ENCODE data around the gene PPM1H.
"Not testable (repeated sequence)": the region's sequence is repeated elsewhere in the genome, so short reads cannot be mapped to it uniquely, and the experiment has no call there.

PPM1H gene, protein sequence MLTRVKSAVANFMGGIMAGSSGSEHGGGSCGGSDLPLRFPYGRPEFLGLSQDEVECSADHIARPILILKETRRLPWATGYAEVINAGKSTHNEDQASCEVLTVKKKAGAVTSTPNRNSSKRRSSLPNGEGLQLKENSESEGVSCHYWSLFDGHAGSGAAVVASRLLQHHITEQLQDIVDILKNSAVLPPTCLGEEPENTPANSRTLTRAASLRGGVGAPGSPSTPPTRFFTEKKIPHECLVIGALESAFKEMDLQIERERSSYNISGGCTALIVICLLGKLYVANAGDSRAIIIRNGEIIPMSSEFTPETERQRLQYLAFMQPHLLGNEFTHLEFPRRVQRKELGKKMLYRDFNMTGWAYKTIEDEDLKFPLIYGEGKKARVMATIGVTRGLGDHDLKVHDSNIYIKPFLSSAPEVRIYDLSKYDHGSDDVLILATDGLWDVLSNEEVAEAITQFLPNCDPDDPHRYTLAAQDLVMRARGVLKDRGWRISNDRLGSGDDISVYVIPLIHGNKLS

DNA sequence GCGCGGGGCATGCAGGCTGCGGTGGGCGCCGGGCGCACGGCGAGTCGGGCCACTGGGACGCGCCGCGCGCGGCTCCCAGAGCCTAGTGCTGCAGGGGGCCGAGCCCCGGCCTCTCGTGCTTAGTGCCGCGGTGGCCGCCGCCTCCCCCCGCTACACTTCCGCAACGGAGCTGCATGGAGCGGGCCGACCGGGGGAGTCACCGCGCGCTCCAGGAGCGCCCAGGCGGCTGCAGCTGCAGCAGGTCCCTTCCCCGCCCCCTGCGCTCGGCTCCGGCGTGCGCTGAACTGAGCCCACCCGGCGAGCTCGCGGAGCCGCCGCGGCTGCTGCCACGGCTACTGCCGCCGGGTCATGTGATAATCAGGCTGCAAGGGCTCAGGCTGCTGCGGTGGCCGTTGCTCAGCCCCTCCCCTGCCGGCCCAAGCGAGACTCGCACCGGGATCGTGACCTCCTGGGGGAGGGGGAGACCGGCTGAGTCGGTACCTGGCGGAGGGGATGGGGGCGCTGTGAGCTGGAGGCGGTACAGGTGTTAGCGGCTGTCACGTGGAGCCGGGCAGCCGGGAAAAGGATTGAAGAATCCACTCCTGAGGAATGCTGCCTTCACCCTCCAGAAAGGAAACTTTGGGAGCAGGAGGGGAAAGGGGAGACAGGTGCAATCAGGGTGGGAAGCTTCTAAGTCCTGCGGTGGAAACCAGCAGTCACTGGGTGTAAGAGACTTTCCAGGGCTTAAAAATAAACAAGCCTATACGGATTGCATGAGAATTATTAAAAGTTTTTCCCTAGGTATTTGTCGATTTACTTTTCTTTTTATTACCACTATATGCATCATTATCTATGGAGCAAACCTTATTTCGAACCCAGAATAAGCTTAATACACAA is at the start of gene PPM1H:
TSS of gene PPM1H (minus strand) at position 352 of the 876 bp plus-strand sequence. CDS start 414 bp downstream, outside the sequence.
- no peak for DNase-seq (ENCODE audit: low read depth)

DNA sequence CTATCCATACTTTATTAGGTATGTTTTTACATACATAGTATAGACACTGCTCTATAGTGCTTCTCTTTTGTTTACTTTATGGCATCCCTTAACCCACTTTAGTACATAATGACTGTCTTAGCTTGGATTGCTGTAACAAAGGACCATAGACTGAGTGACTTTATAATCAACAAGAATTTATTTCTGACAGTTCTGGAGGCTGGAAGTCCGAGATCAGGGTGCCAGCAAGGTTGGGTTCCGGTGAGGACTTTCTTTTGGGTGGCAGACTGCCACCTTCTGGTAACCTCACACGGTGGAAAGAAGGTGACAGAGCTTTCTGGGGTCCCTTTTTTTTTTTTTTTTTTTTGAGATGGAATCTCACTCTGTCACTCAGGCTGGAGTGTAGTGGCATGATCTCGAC is 48.6 kb upstream of the PPM1H start:
- DNase-seq (ENCODE audit: low read depth), result no peak

DNA sequence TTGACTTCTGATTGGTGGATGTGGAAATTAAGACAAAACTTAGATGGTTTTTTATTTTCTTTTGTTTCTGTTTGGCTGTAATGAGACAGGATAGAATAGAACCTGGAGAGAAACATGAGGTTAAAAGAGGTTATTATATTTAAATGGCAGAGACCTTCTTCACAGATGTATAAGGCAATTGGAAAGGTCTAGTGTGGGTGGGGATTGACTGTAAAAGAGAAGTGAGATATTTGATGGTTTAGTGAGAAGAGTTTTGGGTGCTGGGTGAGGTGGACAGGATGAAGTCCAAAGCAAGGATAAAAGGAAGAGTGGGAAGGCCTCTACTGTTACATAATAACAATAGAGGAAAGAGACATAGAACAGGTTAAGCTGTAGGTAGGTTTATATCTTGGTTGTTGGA is 43.8 kb upstream of the PPM1H start:
- no peak for DNase-seq (ENCODE audit: low read depth)

DNA sequence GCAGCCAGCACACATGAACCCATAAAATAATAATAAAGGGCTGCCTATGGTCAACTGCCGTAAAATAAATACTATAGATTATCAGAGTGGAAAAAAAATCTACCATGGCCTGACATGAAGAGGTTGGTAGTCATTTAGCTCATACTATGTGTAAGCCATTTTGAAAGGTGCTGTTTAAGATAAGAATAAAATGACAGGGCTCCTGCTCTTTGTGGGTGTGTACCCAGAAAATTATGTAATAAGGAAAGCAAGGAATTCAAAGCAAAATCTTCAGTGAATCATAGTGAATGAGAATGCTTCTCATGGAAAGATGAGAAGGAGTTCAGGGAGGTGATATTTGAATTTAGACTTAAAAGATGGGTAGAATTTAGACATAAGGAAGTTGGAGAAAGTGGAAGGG is 42.9 kb upstream of the PPM1H start:
- DNase-seq (ENCODE audit: low read depth), result no peak

DNA sequence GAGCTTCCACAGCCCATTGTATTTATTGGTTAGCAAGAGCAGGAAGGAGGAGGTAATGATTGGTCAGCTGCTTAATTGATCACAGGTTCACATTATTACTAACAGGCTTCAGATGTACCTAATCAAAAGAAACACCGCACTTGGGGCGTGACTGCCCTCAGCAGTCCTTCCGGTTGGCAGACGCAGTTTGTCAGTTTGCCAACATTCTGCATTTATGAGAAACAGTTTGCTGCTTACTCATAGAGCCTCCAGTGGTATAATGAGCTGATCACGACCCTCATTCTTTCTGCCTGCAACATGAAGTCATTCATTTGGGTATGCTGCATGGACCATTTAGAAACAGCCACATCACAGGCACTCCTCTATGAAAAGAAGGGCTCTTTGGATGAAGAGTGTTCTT is 42.5 kb upstream of the PPM1H start:
- no peak for DNase-seq (ENCODE audit: low read depth)

DNA sequence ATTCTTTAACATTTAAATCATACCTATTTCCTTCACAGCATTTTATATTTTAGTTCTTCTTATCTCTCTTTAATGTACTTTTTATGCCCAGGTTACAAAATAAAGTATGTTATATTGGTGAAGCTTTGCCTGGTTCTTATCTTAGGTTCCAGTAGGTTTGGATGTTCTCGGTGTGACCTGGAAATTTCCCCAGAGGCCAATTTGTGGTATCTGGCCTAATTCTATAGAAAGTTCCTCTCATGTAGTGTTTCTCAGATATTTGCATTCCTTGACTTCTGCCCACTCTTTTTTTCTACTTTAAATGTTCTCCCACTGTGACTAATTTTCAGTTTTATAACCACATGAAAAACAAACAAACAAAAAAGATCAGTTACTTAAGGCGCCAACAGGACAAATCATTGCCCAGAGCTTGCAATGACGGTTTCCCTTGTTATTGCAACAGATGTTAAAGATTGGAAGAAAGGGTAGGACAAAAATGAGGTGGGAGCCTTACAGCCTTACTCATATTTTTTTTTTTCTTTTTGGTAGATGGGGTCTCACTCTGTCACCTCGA is 41.2 kb upstream of the PPM1H start:
- DNase-seq (ENCODE audit: low read depth), result no peak

DNA sequence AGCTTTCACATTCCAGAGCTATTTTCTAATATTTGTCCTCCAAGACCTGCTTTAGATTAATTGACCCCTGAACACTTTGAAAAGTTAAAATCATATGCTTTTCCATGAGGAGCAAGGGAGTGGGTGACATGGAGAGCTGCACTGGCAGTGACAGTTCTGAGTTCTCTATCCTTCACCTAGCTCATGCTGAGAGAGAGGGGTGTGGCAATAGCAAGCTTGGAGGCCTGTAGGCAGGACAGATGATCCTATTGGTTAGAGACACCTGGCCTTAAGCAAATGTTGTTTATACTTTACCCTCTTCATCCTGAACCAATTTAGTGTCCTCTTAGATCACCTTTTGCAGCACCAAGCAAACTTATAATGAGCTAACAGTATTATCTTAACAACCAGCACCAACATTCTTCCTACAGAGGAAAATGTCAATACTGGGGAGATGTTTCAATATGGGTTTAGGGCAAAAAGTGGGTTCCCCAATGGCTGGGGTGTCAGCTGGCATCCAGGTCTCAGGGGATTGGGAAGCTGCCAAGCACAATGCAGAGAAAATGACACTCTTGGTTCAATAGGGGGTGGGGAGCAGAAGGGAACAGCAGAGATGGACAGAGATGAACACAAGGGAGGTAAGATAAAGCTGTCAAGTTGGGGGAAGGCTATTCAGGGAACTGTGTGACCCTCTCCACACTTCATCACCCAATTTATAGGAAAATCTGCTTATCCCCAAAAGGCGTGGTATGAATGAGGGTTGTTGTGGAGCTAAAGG is 37.0 kb upstream of the PPM1H start:
- no peak for DNase-seq (ENCODE audit: low read depth)

DNA sequence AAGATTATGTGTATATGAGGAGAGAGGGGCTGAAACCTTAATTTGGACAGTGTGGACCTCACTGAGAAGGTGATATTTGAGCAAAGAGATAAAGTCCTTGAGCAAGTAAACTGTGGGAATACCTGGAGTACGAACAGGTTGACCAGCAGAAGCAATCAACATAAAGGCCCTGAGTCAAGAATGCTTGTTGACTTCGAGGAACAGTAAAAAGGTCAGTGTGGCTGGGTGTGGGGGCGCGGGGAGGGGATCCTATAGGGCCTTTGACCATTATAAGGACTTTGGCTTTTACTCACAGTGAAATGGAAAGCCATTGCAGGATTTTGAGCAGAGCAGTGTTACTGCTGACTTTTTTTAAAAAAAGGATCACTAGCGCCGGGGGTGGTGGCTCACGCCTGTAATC is 34.7 kb upstream of the PPM1H start:
- no peak for DNase-seq (ENCODE audit: low read depth)

DNA sequence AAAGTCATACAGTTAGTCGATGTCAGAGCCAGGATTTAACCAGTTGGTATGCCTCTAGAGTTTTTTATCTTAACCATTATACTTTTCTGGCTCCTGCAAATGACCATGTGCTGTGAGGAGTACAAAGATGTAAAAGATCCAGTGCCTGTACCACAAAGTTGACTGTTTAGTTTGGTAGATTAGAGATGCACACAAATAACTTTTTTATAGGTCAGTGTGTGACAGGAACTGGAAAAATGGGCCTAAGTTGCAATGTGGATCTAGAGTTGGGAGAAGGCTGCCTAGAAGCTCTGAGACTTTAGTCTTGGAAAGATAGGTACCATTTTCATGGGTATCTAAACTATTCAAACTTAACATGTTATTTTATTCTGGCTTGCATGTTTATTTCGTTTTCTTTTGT is 32.8 kb upstream of the PPM1H start:
- DNase-seq (ENCODE audit: low read depth), result no peak

DNA sequence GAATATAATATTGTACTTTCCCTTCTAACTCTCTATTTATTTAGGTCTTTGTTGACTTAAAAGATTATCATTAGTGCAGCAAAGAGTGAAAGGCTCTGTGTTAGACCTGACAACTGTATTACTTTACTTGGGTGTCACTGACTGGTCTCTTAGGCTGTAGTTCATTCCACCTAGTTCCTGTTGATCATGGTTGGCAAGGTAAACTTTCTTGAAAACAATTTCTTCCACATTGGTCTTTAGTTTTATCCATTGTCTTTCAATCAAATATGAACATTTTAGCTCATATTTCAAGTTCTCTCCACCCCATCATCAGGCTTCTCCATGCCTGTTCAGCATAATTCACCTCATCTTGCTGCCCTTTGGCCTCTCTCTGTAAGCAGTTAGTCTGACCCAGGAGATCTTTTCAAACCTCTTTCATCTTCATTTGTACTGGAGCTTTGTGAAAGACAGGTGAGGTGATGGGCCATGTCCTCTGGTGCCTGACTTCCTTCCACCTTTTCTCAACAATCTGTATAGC is 32.1 kb upstream of the PPM1H start:
- DNase-seq (ENCODE audit: low read depth), result no peak

DNA sequence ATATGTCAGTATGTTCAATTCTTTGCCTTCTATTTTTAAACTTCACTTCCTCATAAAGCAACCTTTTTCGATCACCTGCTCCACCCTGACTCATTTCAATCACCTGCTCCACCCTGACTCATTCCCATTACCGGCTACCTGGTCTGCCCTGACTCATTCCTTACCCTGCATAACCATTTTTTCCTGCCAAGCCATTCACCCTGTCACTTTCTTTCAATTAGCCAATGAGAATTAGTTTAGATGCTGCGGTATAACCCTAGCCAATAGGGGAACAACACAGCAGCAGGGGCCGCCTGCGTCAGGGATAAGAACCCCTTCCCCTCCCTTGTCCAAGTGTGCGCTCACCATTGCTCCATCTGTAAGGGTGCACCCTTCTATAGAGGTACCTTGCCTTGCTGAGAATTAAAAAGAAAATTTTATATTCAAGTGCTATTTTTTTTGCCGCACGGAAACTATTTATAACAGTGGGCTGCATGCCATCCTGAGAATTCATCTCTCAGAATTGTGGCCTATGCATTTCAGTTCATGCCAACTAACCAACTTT is 31.6 kb upstream of the PPM1H start:
- not testable (repeated sequence) for DNase-seq (ENCODE audit: low read depth)

DNA sequence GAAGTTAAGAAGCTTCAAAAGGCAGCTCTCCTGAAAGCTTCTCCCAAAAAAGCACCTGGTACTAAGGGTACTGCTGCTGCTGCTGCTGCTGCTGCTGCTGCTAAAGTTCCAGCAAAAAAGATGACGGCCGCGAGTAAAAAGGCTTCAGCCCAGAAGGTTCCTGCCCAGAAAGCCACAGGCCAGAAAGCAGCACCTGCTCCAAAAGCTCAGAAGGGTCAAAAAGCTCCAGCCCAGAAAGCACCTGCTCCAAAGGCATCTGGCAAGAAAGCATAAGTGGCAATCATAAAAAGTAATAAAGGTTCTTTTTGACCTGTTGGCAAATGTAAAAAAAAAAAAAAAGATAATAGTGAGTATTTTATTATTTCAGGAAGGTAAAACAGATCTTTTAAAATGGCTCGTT is 30.8 kb upstream of the PPM1H start:
- DNase-seq (ENCODE audit: low read depth), result not testable (repeated sequence)

DNA sequence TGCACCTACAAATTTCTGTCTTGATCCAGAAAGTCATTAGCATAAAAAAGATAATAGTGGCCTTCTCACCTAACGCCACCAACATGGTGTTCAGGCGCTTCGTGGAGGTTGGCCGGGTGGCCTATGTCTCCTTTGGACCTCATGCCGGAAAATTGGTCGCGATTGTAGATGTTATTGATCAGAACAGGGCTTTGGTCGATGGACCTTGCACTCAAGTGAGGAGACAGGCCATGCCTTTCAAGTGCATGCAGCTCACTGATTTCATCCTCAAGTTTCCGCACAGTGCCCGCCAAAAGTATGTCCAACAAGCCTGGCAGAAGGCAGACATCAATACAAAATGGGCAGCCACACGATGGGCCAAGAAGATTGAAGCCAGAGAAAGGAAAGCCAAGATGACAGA is 30.3 kb upstream of the PPM1H start:
- DNase-seq (ENCODE audit: low read depth), result not testable (repeated sequence)

DNA sequence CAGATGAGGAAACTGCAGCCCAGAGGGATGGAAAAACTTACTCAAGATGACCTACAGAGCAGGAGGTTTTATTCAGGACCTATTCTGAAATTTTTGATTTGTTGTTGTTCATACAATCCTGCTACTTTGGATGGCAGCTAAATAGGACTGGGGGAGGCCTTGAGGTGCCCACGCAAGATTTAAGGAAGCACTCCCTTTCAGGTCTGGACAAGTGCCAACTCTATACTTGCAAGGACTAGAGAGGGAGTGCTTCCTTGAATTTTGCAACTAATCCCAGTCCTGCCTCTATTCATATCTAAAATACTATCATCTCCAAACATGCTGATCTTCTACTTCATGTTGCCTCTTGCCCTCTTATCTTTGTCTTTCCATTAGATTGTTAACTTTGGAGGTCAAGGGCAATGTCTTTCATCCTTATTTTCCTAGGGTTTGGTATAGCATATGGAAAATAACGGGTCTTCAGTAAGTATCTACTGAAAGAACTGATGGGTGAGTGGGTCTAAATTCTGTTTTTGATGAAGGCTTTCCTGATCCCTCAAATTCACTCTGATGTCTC is 28.6 kb upstream of the PPM1H start:
- no peak for DNase-seq (ENCODE audit: low read depth)

DNA sequence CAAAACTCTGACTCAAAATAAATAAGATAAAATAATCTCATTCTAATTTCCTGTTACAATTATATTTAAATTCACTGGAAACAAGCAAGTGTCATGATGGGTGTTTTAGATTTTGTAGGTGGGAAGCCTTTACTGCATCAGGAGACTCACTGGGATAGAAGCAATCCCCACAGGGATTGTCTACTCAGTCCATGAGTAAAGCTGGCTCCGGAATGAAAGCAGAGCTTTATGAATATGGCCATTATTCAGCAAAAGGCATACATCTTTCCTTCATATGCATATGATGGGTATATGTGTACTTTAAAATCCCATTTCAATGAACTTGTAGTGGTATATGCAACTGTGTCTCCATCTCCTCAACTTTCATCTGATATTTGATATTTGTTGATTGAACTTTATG is 25.4 kb upstream of the PPM1H start:
- DNase-seq (ENCODE audit: low read depth), result no peak

DNA sequence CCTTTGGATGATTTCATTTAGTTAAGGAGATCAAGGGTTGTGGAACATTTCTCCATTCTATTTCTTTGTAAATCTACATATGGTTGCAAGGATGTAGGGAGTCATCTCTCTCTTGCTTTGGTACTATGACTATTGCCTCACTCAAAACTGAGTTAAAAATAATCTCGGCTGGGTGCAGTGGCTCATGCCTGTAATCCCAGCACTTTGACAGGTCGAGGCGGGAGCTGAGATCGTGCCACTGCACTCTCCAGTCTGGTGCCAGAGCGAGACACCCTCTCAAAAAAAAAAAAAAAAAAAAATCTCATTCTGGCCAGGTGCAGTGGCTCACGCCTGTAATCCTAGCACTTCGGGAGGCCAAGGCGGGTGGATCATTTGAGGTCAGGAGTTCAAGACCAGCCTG is 24.8 kb upstream of the PPM1H start:
- DNase-seq (ENCODE audit: low read depth), result no peak

DNA sequence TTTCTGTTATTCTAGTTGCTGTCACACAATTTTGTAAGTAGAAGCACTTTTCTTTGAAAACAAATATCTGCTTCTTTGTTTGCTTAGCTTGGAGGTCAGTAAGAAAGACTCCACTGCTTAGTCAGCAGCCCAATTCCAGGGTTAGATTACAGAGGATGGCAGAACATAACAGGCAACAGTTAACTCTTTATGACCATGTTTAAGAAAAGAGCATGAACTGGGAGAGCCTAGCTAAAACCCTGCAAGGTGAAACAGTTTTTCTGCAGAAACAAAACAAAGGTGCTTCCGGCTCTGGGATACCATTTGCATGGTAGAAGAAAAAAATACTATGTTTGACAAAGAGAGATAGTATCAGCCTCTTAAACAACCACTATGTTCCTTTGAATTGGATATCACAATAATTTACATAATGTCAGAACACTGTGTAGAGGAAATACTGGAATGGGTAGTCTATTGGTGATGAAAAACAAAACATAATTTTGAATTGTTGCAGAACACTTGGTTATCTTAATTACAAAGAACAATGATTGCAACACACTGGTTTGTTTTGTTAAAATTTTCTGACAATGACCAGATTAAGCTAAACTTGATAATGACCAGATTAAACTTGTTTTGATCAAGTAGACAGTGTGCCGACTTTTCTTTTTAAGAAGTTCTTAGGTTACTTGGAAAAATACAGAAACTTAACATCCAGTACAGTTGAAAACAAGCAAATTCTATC is 22.4 kb upstream of the PPM1H start:
- DNase-seq (ENCODE audit: low read depth), result no peak

DNA sequence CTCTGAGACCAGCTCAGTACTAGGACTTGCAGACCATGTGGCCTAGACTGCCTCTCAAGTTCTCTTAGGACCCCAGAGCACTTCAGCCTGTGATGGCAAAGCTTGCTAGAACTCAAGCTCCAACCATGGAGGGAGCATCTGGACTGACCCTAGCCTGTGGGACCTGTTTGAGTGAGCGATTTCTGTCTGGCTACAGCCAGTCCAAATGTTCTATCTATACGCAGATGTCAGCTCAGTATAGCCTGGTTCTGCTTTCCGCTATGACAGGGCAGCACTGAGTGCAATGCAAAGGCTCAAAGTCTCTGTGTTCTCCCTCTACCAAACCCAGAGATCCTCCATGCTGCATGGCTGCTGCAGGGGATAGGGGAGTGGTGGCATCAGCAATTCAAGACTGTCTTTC is 20.7 kb upstream of the PPM1H start:
- no peak for DNase-seq (ENCODE audit: low read depth)

DNA sequence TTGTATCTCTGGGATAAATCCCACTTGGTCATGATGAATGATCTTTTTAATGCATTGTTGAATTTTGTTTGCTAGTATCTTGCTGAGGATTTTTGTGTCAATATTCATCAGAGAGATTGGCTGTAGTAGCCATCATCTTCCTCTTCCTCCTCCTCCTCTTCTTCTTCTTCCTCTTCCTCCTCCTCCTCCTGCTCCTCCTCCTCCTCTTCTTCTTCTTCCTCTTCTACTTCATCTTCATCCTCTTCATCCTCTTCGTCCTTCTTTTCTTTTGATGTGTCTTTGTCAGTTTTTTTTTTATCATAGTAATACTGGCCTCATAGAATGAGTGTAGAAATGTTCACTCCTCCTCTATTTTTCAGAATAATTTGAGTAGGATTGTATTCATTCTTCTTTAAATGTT is 15.4 kb upstream of the PPM1H start:
- DNase-seq (ENCODE audit: low read depth), result no peak

DNA sequence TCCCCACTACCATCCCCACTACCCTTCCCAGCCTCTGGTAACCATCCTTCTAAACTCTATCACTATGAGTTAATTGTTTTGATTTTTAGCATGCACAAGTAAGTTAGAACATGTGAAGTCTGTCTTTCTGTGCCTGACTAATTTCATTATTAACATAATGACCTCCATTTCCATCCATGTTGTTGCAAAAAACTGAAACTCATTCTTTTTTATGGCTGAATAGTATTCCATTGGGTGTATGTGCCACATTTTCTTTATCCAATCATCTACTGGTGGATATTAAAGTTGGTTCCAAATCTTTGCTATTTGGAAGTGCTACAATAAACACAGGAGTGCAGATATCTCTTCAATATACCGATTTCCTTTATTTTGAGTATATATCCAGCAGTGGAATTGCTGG is 13.2 kb upstream of the PPM1H start:
- no peak for DNase-seq (ENCODE audit: low read depth)

DNA sequence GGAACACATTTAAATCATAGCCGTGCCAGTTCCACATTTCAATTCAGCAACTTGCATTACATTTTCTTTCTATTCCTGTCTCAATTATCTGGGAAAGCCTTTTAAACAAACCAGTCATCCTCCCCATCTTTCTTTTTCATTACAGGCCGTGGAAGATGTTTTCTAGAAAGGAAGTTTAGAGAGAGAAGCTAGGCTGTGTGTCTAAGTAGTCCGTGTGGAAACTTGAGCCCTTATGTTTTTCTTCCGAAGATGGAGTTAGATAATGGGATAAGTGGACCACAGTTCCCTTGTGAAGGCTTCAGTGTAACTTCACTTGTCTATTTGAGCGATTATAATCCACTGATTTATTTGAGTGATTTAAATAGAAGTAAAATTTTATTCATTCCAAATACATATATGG is 12.4 kb upstream of the PPM1H start:
- no peak for DNase-seq (ENCODE audit: low read depth)

Data from CMK (cell line).